SH-SY5Y (cell line): Measurements from ENCODE around the gene NEURL1B.

Experiments
- GATA2 ChIP-seq: IDR thresholded peaks from 2 replicates; pipeline ENCODE4 v1.6.1; 2011; ENCODE audit warnings: mild to moderate bottlenecking, low read depth, low read length
- GATA3 ChIP-seq: IDR thresholded peaks from 2 replicates; pipeline ENCODE4 v1.6.1; 2011; ENCODE audit warnings: low read depth, mild to moderate bottlenecking, low read length, moderate library complexity

The NEURL1B gene

DNA sequence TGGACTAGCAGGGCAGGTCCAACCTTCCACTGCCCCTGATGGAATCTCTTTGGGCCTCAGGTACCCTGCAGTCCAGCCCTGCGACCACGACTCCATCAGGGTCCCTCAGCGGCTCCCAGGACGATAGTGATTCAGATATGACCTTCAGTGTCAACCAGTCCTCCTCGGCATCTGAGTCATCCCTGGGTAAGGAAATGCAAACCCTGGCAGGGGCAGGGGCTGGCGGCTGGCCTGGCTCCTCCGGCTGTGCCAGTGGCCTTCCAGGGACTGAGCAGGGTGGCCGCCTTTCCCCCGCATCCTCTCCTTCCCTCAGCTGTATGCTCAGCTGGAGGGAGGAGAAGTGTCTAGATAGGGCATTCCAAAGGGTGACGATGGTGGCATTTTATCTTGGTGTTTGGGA lies 45.0 kb downstream of the NEURL1B start:
- TF ChIP-seq GATA2 = no peak
- TF ChIP-seq GATA3 = no peak

DNA sequence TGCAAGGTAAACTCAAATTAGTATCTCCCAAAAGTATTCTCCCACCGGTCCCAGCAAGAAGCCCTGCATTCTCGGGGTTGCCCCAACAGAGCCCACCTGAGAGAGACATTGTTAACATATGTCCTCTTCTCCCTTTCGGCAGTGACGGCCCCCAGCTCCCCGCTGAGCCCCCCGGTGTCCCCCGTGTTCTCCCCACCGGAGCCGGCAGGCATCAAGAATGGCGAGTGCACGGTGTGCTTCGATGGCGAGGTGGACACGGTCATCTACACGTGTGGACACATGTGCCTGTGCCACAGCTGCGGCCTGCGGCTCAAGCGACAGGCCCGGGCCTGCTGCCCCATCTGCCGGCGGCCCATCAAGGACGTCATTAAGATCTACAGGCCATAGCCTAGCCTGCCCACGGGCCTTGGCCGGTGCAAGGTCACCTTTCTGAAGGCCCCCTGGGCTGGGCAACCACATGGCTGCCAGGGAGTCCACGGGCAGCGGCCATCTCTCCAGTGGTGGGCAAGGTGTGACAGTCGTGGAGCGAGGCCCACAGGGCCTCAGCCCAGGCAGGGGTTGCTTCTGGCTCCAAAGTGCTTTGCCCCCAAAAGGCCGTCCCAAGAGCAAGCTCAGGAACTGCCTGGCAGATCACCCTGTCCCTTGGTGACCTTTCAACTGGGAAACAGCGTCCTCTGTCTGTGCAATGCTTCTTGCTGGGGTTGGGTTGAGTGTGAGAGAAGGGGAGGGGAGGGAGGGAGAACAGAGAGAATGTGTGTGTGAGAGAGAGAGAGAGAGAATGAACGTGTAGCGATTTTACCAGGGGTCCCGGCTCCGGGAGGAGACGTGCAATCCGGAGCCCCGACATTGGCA lies 45.7 kb downstream of the NEURL1B start:
- TF ChIP-seq GATA3 = no peak
- no peak for TF ChIP-seq GATA2

DNA sequence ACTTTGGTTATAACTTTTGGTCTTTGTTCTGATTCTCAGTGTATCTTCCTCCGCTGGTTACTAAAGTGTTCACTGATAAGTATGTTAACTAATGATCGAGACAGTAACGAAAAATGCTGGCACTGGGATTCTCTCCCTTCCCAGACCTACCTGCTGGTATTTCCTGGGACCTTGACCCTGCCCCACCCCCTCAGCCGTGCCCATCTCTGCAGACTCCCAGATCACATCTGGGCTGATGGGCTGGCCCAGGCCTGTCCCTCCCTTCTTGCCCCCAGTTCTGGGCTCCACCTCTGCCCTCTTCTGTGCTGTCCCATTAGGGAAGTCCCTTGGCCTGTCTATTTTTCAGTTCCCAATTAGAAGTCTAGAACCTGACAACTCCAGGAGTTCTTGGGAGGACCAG lies 46.9 kb downstream of the NEURL1B start:
- TF ChIP-seq GATA2 = no peak
- TF ChIP-seq GATA3 = no peak

DNA sequence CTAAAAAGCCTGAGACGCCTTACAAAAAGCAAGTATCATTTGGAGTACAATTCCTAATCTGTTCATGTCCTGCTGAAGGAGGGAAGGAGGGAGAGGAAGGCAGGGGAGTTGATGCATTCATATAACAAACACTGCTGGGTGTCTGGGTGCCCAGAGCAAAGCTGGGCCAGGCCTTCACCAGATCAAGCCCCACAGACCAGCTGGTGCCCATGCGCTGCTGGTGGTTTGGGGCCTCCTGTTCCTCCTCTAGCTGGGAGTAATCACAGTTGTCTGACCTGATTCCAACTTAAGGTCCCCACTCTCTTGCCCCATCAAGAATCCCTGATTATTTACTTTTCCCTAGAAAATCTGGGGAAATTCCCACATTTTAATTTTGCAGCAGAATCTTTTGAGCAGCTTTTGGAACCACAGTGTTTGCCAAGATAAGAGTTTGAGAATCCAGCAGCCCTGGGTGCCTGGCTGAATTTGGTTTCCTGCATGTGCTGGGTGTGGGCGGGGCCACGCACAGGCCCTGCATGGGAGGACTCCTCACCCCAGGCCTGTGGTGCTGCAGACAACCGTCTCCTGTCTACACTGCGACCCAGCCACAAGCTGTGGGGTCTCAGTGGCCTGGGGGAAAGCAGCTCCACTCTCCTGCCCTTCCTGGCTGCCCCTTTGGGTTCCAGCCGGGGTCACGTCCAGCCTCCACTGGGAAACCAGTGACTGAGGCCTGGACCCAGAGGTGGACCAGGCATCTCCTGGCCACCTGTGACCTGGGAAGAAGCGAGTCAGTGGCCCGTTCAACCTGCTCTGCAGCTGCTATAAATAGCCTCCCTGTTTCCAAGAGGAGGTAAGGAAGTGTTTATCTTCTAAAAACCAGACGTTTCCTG lies 47.5 kb downstream of the NEURL1B start:
- no peak for TF ChIP-seq GATA3
- no peak for TF ChIP-seq GATA2

DNA sequence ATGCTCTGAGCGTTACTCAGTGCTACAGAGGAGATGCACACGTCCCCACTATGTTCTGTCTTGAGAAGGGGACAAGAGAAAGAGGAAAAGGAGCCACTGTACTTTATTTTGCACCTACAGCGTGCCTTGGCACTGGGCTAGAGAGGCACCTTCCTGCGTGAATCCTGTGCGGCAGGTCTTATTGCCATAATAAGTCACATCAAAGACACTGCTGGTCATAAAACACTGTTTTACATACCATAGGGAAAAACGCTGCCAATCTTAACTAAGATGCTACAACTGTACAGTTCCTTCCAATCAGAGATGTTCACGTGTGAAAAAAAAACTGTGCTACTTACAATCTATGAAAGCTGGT lies 48.1 kb downstream of the NEURL1B start:
- TF ChIP-seq GATA2 (no peak), GATA3 (no peak)

DNA sequence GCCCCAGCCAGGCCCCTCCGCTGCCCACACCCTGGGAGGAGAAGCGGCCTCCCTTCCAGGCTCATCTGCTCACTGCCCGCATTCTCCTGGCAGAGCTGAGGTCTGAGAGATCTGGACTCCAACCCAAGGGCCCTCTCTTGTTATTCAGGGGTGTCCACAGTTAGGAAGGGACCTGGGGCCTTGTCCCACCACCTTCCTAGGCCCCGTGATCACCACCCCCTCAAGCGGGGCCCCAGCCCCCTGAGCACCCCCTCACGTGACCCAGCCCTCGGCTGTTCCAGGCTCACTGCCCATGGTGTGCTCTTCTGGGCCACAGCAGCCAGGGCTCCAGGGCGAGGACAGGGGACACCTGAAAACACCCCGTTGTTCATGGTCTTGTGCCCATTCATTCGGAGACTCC lies 48.7 kb downstream of the NEURL1B start:
- TF ChIP-seq GATA3 = no peak
- TF ChIP-seq GATA2 = no peak

DNA sequence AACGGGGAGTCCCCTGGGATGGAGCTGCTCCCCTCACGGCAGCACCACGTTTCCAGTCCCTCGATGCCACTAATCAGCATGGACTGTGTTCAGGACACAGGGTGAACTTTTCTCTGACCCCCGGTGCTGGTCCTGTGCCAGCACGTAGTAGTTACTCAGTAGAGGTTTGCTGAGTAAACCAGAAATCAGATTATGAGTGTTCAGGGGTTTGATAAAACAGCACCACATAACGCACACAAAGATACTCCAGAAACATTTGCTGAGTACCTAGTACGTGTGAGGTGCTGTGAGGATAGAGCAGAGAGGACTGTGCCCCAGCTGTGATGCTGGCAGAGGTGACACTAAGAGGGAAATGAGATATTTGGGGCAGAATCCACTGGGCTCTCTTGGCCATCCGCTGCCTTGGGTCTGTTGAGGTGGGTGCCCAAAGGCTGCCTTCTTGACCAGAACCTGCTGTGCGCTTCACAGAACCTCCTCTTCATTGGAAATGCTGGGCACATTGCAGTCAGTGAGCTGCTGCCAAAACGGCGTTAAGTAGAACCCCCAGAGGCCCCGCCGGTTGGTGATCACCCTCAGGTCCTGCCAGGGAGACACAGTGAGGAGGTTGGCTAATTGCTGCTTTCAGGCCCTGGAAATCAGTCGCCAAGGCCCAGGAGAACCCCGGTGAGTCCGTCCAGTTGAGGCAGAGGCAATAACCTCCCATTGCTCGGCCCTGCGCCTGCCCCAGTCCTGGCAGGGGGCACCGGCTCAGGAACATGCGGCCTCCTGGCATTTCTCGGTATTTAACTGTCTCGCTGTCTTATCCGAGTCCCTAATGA lies 49.4 kb downstream of the NEURL1B start:
- no peak for TF ChIP-seq GATA3
- no peak for TF ChIP-seq GATA2

DNA sequence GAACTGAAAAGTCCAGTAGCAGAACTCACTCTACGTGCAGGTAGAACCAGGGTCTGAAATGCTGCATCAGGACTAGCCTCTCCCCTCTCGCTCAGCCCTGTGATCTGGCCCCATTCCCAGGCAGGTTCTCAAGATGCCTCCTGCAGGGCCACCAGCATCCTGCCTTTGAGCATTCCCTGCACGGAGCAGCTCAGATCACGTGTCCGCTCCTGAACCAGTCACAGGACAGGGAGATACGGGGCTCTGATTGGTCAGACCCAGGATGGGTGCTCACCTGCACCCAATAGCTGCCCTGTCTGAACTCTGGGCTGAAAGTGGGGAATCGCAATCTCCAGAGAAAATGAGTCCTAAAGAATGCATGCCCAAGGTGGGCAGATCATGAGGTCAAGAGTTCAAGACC lies 50.8 kb downstream of the NEURL1B start:
- TF ChIP-seq GATA3 = no peak
- TF ChIP-seq GATA2 = no peak

DNA sequence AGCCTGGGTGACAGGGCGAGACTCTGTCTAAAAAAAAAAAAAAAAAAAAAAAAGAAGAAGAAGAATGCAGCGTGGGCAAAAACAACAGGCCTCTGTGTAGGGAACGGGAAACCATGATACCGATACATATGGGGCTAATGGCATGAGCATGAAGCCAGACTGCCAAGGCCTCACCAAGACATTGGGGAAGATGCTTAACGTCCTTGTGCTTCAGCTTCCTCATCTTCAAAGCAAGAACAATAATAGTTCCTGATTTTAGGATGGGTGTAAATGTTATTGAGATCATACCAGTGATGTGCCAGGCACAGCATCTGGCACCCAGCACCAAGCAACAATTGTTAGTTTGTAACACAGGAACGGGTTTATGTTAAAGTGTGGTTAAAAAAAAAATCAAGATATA lies 51.4 kb downstream of the NEURL1B start:
- no peak for TF ChIP-seq GATA3
- no peak for TF ChIP-seq GATA2

DNA sequence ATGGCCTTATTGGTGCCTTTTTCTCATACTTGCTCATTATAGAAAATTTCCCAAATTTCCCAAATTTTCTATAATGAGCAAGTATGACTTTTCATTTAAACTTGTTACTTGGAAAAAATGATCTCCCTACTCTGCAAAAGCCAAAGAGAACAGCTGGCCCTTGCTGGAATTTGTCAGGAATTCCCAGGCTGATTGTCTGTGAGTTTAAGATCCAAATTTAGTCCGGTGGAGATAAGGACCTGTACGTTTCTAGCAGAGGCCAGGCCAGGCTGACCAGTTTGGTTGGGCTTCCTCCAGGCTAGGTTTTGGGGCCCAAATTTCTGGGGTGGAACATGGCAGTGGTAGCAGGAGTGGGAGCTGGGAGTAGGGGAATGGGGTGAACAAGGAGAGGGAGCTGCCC lies 51.9 kb downstream of the NEURL1B start:
- TF ChIP-seq GATA3 (no peak), GATA2 (peak; percentile 67)

DNA sequence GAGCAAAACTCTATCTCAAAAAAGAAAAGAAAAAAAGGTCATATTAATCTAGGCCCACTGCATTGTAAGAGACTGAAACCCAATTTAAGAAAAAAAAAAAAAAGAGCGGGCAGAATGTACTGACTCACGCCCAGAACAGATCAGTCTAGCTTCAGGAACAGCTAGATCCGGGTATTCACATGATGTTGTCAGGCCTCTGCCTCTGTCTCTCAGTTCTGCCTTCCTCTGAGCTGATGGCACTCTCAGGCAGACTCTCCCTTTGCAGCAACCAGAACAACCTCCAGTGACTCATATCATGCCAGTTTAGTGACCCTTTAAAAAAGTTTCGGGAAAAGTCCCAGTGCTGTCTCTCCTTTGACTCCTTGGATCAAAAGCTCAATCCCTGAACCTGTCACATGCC lies 53.0 kb downstream of the NEURL1B start:
- no peak for TF ChIP-seq GATA2
- TF ChIP-seq GATA3 = no peak

DNA sequence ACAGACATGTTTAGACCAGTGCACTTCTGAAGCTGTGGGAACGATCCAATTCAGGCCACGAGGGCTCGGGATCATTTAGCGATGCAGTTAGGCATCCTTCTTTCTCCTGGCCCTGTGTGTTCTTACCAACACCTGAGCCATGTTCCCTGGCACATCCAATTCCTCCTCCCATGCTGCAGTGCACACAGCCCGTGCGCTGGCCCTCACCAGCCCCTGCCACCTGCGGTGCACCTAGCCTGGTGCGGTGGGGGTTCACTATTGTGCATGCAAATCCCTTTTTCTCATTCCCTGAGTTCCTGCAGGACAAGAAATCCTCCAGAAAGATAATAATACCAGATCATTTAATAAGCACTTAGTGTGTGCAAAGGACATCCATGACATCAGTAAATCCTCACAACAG lies 53.5 kb downstream of the NEURL1B start:
- TF ChIP-seq GATA2 (no peak), GATA3 (no peak)

DNA sequence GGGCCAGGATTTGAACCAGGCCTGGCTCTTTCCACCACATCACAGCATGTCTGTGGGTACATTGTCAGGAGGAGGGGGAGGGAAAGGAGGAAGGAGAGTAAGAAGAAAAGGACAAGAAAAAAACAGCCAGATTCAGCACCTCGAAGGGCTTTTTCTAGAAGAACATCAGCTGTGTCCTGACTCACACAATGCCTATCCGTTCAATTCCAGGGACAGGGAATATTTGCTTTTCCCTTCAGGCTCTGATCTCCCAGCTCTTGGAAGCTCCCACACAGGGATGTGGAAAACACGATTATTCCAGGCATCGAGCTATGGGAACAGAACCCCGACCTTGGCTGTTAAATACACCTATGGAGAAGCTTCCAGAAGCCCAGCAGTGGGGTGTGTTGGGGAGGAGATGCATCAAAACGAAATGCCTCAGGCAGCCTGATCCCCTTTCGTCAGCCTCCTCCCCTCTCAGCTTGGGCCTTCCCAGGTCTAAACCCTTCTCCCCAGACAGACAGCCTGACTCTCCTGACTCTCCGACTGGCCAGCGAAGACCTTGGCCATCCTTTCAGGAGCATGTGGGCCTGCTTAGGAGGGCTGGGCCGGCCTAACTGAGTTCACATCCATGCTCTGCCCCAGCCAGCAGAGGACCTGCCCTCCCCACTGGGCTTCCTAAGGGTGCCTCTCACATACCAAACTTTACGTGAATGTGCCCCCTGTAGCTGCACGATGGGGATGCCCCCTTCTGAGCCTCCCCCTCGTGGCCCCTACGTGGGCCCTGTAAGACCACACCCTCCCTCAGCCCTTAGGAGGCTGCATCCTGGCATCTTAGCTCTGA lies 54.4 kb downstream of the NEURL1B start:
- TF ChIP-seq GATA3 (no peak), GATA2 (no peak)
